ENCODE measurements around the gene MAGI2.

MAGI2 gene

DNA sequence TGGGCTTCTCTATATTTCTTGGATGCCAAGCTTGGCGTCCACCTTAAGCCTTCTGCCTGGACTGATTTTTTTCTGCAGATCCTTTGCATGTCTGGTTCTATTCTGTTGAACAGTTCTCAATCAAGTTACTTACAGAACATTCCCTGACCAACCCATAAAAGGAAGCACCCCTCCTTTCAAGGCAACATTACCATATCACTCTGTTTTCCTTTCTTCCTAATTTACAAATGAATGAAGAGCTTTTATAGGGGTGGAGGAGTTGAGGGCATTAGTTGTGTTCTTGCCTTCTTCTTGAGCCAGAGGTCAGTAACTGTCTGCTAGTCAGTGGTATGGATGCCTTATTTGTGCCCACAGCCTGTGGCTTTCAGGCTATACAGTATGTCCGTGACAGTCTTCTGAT is 1293.9 kb downstream of the MAGI2 start:
- ATAC-seq, result no peak
- TF ChIP-seq ZNF70 (CRISPR knock-in tag; IDR thresholded peaks at IDR 0.05) (no peak), BACH2 (CRISPR knock-in tag; IDR thresholded peaks at IDR 0.05; ENCODE audit: borderline replicate concordance) (no peak), RARB (CRISPR knock-in tag; IDR thresholded peaks at IDR 0.05) (no peak), ZFP3 (CRISPR knock-in tag; IDR thresholded peaks at IDR 0.05) (no peak), ESRRG (CRISPR knock-in tag; IDR thresholded peaks at IDR 0.05) (no peak), CSDC2 (CRISPR knock-in tag; IDR thresholded peaks at IDR 0.05) (no peak), SNAI2 (CRISPR knock-in tag; IDR thresholded peaks at IDR 0.05) (no peak), ZFP30 (CRISPR knock-in tag; IDR thresholded peaks at IDR 0.05) (no peak), ZC3H10 (CRISPR knock-in tag; IDR thresholded peaks at IDR 0.05) (no peak), OSR1 (CRISPR knock-in tag; IDR thresholded peaks at IDR 0.05) (no peak), ZNF8 (CRISPR knock-in tag; IDR thresholded peaks at IDR 0.05) (no peak), PPARA (CRISPR knock-in tag; IDR thresholded peaks at IDR 0.05; ENCODE audit: borderline replicate concordance) (no peak), ISL1 (CRISPR knock-in tag; IDR thresholded peaks at IDR 0.05) (no peak), ARNTL (CRISPR knock-in tag; IDR thresholded peaks at IDR 0.05; ENCODE audit: borderline replicate concordance, low read depth) (no peak), TOX (CRISPR knock-in tag; IDR thresholded peaks at IDR 0.05; ENCODE audit: borderline replicate concordance) (no peak)
- TF ChIP-seq, protein P1, sequence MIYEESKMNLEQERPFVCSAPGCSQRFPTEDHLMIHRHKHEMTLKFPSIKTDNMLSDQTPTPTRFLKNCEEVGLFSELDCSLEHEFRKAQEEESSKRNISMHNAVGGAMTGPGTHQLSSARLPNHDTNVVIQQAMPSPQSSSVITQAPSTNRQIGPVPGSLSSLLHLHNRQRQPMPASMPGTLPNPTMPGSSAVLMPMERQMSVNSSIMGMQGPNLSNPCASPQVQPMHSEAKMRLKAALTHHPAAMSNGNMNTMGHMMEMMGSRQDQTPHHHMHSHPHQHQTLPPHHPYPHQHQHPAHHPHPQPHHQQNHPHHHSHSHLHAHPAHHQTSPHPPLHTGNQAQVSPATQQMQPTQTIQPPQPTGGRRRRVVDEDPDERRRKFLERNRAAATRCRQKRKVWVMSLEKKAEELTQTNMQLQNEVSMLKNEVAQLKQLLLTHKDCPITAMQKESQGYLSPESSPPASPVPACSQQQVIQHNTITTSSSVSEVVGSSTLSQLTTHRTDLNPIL (CRISPR knock-in tag; IDR thresholded peaks at IDR 0.05; ENCODE audit: low read depth), result no peak
- TF ChIP-seq, protein P2, sequence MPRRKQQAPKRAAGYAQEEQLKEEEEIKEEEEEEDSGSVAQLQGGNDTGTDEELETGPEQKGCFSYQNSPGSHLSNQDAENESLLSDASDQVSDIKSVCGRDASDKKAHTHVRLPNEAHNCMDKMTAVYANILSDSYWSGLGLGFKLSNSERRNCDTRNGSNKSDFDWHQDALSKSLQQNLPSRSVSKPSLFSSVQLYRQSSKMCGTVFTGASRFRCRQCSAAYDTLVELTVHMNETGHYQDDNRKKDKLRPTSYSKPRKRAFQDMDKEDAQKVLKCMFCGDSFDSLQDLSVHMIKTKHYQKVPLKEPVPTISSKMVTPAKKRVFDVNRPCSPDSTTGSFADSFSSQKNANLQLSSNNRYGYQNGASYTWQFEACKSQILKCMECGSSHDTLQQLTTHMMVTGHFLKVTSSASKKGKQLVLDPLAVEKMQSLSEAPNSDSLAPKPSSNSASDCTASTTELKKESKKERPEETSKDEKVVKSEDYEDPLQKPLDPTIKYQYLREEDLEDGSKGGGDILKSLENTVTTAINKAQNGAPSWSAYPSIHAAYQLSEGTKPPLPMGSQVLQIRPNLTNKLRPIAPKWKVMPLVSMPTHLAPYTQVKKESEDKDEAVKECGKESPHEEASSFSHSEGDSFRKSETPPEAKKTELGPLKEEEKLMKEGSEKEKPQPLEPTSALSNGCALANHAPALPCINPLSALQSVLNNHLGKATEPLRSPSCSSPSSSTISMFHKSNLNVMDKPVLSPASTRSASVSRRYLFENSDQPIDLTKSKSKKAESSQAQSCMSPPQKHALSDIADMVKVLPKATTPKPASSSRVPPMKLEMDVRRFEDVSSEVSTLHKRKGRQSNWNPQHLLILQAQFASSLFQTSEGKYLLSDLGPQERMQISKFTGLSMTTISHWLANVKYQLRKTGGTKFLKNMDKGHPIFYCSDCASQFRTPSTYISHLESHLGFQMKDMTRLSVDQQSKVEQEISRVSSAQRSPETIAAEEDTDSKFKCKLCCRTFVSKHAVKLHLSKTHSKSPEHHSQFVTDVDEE (CRISPR knock-in tag; IDR thresholded peaks at IDR 0.05), result no peak
- TF ChIP-seq, protein P3, sequence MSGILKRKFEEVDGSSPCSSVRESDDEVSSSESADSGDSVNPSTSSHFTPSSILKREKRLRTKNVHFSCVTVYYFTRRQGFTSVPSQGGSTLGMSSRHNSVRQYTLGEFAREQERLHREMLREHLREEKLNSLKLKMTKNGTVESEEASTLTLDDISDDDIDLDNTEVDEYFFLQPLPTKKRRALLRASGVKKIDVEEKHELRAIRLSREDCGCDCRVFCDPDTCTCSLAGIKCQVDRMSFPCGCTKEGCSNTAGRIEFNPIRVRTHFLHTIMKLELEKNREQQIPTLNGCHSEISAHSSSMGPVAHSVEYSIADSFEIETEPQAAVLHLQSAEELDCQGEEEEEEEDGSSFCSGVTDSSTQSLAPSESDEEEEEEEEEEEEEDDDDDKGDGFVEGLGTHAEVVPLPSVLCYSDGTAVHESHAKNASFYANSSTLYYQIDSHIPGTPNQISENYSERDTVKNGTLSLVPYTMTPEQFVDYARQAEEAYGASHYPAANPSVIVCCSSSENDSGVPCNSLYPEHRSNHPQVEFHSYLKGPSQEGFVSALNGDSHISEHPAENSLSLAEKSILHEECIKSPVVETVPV (CRISPR knock-in tag; IDR thresholded peaks at IDR 0.05), result no peak
- TF ChIP-seq, protein P4, sequence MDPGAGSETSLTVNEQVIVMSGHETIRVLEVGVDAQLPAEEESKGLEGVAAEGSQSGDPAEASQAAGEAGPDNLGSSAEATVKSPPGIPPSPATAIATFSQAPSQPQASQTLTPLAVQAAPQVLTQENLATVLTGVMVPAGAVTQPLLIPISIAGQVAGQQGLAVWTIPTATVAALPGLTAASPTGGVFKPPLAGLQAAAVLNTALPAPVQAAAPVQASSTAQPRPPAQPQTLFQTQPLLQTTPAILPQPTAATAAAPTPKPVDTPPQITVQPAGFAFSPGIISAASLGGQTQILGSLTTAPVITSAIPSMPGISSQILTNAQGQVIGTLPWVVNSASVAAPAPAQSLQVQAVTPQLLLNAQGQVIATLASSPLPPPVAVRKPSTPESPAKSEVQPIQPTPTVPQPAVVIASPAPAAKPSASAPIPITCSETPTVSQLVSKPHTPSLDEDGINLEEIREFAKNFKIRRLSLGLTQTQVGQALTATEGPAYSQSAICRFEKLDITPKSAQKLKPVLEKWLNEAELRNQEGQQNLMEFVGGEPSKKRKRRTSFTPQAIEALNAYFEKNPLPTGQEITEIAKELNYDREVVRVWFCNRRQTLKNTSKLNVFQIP (CRISPR knock-in tag; IDR thresholded peaks at IDR 0.05; ENCODE audit: borderline replicate concordance, low read depth), result no peak
- TF ChIP-seq, protein P5, sequence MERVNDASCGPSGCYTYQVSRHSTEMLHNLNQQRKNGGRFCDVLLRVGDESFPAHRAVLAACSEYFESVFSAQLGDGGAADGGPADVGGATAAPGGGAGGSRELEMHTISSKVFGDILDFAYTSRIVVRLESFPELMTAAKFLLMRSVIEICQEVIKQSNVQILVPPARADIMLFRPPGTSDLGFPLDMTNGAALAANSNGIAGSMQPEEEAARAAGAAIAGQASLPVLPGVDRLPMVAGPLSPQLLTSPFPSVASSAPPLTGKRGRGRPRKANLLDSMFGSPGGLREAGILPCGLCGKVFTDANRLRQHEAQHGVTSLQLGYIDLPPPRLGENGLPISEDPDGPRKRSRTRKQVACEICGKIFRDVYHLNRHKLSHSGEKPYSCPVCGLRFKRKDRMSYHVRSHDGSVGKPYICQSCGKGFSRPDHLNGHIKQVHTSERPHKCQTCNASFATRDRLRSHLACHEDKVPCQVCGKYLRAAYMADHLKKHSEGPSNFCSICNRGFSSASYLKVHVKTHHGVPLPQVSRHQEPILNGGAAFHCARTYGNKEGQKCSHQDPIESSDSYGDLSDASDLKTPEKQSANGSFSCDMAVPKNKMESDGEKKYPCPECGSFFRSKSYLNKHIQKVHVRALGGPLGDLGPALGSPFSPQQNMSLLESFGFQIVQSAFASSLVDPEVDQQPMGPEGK (CRISPR knock-in tag; IDR thresholded peaks at IDR 0.05; ENCODE audit: borderline replicate concordance), result no peak

DNA sequence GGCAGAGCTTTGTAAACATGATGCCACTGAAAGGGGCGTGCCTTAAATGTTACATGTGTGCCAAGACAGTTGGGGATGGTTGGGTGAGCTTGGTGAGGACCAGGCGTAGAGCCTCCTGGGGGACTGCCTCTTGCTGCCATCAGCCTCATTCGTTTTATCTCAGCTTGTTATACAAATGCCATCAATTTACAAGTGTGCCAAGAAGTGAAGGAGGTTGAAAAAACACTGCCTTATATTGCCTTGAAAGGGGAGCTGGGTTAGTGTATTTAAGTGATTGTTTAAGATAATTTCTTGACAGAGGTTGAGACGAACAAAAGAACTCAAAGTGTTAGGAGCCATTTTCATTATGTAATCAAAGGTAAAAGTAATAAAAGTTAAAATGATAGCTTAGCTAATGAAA is 1300.2 kb downstream of the MAGI2 start:
- ATAC-seq, result no peak
- TF ChIP-seq ARNTL (CRISPR knock-in tag; IDR thresholded peaks at IDR 0.05; ENCODE audit: borderline replicate concordance, low read depth), result no peak
- TF ChIP-seq RARB (CRISPR knock-in tag; IDR thresholded peaks at IDR 0.05), result no peak
- TF ChIP-seq ZNF70 (CRISPR knock-in tag; IDR thresholded peaks at IDR 0.05), result no peak
- TF ChIP-seq TCF4 (CRISPR knock-in tag; IDR thresholded peaks at IDR 0.05; ENCODE audit: borderline replicate concordance), result no peak
- no peak for TF ChIP-seq ISL1 (CRISPR knock-in tag; IDR thresholded peaks at IDR 0.05)
- no peak for TF ChIP-seq ZFP3 (CRISPR knock-in tag; IDR thresholded peaks at IDR 0.05)
- no peak for TF ChIP-seq TOX (CRISPR knock-in tag; IDR thresholded peaks at IDR 0.05; ENCODE audit: borderline replicate concordance)
- no peak for TF ChIP-seq OSR1 (CRISPR knock-in tag; IDR thresholded peaks at IDR 0.05)
- TF ChIP-seq, protein P2 (CRISPR knock-in tag; IDR thresholded peaks at IDR 0.05), result no peak
- TF ChIP-seq, protein P5 (CRISPR knock-in tag; IDR thresholded peaks at IDR 0.05; ENCODE audit: borderline replicate concordance), result no peak
- TF ChIP-seq ZFP30 (CRISPR knock-in tag; IDR thresholded peaks at IDR 0.05), result no peak
- no peak for TF ChIP-seq CSDC2 (CRISPR knock-in tag; IDR thresholded peaks at IDR 0.05)
- TF ChIP-seq, protein P1 (CRISPR knock-in tag; IDR thresholded peaks at IDR 0.05; ENCODE audit: low read depth), result no peak
- TF ChIP-seq GLIS3 (CRISPR knock-in tag; IDR thresholded peaks at IDR 0.05), result no peak
- no peak for TF ChIP-seq ZNF8 (CRISPR knock-in tag; IDR thresholded peaks at IDR 0.05)
- TF ChIP-seq ZNF565 (CRISPR knock-in tag; conservative IDR thresholded peaks at IDR 0.05; ENCODE audit: low read depth), result no peak
- no peak for TF ChIP-seq ESRRG (CRISPR knock-in tag; IDR thresholded peaks at IDR 0.05)
- TF ChIP-seq PPARA (CRISPR knock-in tag; IDR thresholded peaks at IDR 0.05; ENCODE audit: borderline replicate concordance), result no peak
- no peak for TF ChIP-seq ZC3H10 (CRISPR knock-in tag; IDR thresholded peaks at IDR 0.05)

Data from SK-N-SH treated with all-trans-retinoic acid at 6 μM for 48 hours (cell line).